ENCODE data around the gene PRKCE. TPM values are rescaled to one million over a fixed set of nuclear protein-coding genes. Genes with fewer than 3 reads are reported as not detected.
A peak's percentile ranks its signal among the peaks of the same experiment; 100 is the strongest.

Gene PRKCE
- total and polyA plus RNA-seq, 2 experiments from 2014 or later, result 0.94 to 1.2 TPM

DNA sequence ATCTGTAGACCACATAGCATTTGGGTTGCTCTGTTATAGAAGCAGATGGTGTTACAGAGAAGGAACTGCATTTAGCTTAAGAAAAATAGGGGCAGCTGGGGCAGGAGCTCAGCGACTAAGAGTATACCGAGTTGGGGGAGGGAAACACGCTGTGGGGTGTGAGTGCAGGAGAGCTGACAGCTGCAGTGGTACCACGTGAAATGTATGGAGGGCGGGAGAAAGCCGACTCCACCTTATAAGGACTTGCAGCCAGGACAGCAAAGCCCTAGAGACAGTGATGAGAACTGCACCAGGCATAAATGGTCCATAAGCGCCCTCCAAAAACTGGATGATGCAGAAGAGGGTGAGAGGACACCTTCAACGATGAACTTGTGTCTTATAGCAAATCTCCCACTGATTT is 237.6 kb downstream of the PRKCE start:
- H3K4me1 ChIP-seq (ENCODE audit: insufficient read depth), result peaks cover 3% of the 10 kb centered on the region; the same call in 1 of the 2 replicates
- H3K9me3 Mint-ChIP-seq, result no peaks in the 10 kb centered on the region
- peaks cover 3% of the 10 kb centered on the region; the same call in 2 of the 3 replicates for H3K4me1 Mint-ChIP-seq
- H4K20me1 ChIP-seq (replicated peaks; ENCODE audit: insufficient read depth), result no peaks in the 10 kb centered on the region
- no peaks in the 10 kb centered on the region for H3K36me3 Mint-ChIP-seq (ENCODE audit: low read depth)
- H3K27me3 Mint-ChIP-seq (ENCODE audit: insufficient read depth, low read depth, poor library complexity), result peaks cover 2% of the 10 kb centered on the region
- no peak overlapping the region for H3K27ac ChIP-seq (ENCODE audit: low read depth)
- no peaks in the 10 kb centered on the region for H3F3A ChIP-seq (replicated peaks; ENCODE audit: low read depth)
- H3K36me3 ChIP-seq (ENCODE audit: insufficient read depth), result no peaks in the 10 kb centered on the region
- TF ChIP-seq EZH2 (IDR thresholded peaks at IDR 0.05; ENCODE audit: low read depth, unreplicated experiment), result no peak
- TF ChIP-seq, protein P1, sequence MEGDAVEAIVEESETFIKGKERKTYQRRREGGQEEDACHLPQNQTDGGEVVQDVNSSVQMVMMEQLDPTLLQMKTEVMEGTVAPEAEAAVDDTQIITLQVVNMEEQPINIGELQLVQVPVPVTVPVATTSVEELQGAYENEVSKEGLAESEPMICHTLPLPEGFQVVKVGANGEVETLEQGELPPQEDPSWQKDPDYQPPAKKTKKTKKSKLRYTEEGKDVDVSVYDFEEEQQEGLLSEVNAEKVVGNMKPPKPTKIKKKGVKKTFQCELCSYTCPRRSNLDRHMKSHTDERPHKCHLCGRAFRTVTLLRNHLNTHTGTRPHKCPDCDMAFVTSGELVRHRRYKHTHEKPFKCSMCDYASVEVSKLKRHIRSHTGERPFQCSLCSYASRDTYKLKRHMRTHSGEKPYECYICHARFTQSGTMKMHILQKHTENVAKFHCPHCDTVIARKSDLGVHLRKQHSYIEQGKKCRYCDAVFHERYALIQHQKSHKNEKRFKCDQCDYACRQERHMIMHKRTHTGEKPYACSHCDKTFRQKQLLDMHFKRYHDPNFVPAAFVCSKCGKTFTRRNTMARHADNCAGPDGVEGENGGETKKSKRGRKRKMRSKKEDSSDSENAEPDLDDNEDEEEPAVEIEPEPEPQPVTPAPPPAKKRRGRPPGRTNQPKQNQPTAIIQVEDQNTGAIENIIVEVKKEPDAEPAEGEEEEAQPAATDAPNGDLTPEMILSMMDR (conservative IDR thresholded peaks at IDR 0.05; ENCODE audit: low read depth in 2 of 2), result 0 out of 4 replicates have a peak, but pooled peaks have one; percentile 2 to 13
- H3K27ac Mint-ChIP-seq, result no peak overlapping the region
- peak; percentile 97 for ATAC-seq
- no peaks in the 10 kb centered on the region for H3K79me2 ChIP-seq (replicated peaks; ENCODE audit: insufficient read depth)
- peak; percentile 50 for DNase-seq (ENCODE audit: low spot score)
- peaks cover 8% of the 10 kb centered on the region; the same call in 1 of the 2 replicates for H3K9me2 ChIP-seq (ENCODE audit: insufficient read depth)
- H3K4me2 ChIP-seq, result no peak overlapping the region
- no peak overlapping the region for H3K4me3 Mint-ChIP-seq
- no peaks in the 10 kb centered on the region for H3K27me3 ChIP-seq (ENCODE audit: insufficient read depth)
- no peak overlapping the region for H2AFZ ChIP-seq
- no peak overlapping the region for H3K4me3 ChIP-seq

GRCh38 chr2:45889620-45890370 is 238.3 kb downstream of the PRKCE start:
- Histone ChIP-seq H3K79me2 (replicated peaks; ENCODE audit: insufficient read depth) (no peaks in the 10 kb centered on the region), H3K4me1 (ENCODE audit: insufficient read depth) (peaks cover 3% of the 10 kb centered on the region; the same call in 1 of the 2 replicates), H3K27me3 (ENCODE audit: insufficient read depth) (no peaks in the 10 kb centered on the region), H3F3A (replicated peaks; ENCODE audit: low read depth) (no peaks in the 10 kb centered on the region), H3K9me2 (ENCODE audit: insufficient read depth) (peaks cover 8% of the 10 kb centered on the region; the same call in 1 of the 2 replicates), H2AFZ (no peak overlapping the region), H4K20me1 (replicated peaks; ENCODE audit: insufficient read depth) (no peaks in the 10 kb centered on the region), H3K27ac (ENCODE audit: low read depth) (no peak overlapping the region), H3K36me3 (ENCODE audit: insufficient read depth) (no peaks in the 10 kb centered on the region), H3K4me3 (no peak overlapping the region), H3K4me2 (no peak overlapping the region)
- Mint-ChIP-seq H3K4me3 (no peak overlapping the region), H3K36me3 (ENCODE audit: low read depth) (no peaks in the 10 kb centered on the region), H3K27ac (no peak overlapping the region), H3K4me1 (peaks cover 3% of the 10 kb centered on the region; the same call in 2 of the 3 replicates), H3K27me3 (ENCODE audit: insufficient read depth, low read depth, poor library complexity) (peaks cover 6% of the 10 kb centered on the region), H3K9me3 (no peaks in the 10 kb centered on the region)
- DNase-seq (ENCODE audit: low spot score) (no peak), ATAC-seq (no peak)
- TF ChIP-seq STAT1 (IDR thresholded peaks at IDR 0.05; ENCODE audit: unreplicated experiment), result no peak
- TF ChIP-seq POLR2AphosphoS5 (IDR thresholded peaks at IDR 0.05; ENCODE audit: low read depth), result no peak
- TF ChIP-seq ZNF331 (CRISPR knock-in tag; IDR thresholded peaks at IDR 0.05; ENCODE audit: low read depth), result no peak
- TF ChIP-seq EZH2 (IDR thresholded peaks at IDR 0.05; ENCODE audit: low read depth, unreplicated experiment), result no peak
- no peak for TF ChIP-seq ZNF114 (CRISPR knock-in tag; IDR thresholded peaks at IDR 0.05)
- no peak for TF ChIP-seq EZH2phosphoT487 (IDR thresholded peaks at IDR 0.05; ENCODE audit: unreplicated experiment)
- TF ChIP-seq CREB1 (CRISPR knock-in tag; IDR thresholded peaks at IDR 0.05; ENCODE audit: low read depth), result no peak
- TF ChIP-seq, protein P2, sequence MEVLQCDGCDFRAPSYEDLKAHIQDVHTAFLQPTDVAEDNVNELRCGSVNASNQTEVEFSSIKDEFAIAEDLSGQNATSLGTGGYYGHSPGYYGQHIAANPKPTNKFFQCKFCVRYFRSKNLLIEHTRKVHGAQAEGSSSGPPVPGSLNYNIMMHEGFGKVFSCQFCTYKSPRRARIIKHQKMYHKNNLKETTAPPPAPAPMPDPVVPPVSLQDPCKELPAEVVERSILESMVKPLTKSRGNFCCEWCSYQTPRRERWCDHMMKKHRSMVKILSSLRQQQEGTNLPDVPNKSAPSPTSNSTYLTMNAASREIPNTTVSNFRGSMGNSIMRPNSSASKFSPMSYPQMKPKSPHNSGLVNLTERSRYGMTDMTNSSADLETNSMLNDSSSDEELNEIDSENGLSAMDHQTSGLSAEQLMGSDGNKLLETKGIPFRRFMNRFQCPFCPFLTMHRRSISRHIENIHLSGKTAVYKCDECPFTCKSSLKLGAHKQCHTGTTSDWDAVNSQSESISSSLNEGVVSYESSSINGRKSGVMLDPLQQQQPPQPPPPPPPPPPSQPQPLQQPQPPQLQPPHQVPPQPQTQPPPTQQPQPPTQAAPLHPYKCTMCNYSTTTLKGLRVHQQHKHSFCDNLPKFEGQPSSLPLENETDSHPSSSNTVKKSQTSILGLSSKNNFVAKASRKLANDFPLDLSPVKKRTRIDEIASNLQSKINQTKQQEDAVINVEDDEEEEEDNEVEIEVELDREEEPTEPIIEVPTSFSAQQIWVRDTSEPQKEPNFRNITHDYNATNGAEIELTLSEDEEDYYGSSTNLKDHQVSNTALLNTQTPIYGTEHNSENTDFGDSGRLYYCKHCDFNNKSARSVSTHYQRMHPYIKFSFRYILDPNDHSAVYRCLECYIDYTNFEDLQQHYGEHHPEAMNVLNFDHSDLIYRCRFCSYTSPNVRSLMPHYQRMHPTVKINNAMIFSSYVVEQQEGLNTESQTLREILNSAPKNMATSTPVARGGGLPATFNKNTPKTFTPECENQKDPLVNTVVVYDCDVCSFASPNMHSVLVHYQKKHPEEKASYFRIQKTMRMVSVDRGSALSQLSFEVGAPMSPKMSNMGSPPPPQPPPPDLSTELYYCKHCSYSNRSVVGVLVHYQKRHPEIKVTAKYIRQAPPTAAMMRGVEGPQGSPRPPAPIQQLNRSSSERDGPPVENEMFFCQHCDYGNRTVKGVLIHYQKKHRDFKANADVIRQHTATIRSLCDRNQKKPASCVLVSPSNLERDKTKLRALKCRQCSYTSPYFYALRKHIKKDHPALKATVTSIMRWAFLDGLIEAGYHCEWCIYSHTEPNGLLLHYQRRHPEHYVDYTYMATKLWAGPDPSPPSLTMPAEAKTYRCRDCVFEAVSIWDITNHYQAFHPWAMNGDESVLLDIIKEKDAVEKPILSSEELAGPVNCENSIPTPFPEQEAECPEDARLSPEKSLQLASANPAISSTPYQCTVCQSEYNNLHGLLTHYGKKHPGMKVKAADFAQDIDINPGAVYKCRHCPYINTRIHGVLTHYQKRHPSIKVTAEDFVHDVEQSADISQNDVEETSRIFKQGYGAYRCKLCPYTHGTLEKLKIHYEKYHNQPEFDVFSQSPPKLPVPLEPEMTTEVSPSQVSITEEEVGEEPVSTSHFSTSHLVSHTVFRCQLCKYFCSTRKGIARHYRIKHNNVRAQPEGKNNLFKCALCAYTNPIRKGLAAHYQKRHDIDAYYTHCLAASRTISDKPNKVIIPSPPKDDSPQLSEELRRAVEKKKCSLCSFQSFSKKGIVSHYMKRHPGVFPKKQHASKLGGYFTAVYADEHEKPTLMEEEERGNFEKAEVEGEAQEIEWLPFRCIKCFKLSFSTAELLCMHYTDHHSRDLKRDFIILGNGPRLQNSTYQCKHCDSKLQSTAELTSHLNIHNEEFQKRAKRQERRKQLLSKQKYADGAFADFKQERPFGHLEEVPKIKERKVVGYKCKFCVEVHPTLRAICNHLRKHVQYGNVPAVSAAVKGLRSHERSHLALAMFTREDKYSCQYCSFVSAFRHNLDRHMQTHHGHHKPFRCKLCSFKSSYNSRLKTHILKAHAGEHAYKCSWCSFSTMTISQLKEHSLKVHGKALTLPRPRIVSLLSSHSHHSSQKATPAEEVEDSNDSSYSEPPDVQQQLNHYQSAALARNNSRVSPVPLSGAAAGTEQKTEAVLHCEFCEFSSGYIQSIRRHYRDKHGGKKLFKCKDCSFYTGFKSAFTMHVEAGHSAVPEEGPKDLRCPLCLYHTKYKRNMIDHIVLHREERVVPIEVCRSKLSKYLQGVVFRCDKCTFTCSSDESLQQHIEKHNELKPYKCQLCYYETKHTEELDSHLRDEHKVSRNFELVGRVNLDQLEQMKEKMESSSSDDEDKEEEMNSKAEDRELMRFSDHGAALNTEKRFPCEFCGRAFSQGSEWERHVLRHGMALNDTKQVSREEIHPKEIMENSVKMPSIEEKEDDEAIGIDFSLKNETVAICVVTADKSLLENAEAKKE (CRISPR knock-in tag; IDR thresholded peaks at IDR 0.05), result no peak
- TF ChIP-seq, protein P3, sequence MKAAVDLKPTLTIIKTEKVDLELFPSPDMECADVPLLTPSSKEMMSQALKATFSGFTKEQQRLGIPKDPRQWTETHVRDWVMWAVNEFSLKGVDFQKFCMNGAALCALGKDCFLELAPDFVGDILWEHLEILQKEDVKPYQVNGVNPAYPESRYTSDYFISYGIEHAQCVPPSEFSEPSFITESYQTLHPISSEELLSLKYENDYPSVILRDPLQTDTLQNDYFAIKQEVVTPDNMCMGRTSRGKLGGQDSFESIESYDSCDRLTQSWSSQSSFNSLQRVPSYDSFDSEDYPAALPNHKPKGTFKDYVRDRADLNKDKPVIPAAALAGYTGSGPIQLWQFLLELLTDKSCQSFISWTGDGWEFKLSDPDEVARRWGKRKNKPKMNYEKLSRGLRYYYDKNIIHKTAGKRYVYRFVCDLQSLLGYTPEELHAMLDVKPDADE (IDR thresholded peaks at IDR 0.05), result no peak
